AG04449 (cell line): ENCODE data around the gene AMOT.

Experiments
- CTCF ChIA-PET: fragments of 350-600 bp; formaldehyde crosslinking; extraction: SDS; loops from one replicate; lab custom pipeline; 2021; ENCODE audit warnings: antibody characterized with exemption; lab: Yijun Ruan, JAX
- POLR2A ChIA-PET: fragments of 400-600, 350-600 bp; formaldehyde crosslinking; extraction: SDS; loops from one replicate; lab custom pipeline; 2020; ENCODE audit warnings: antibody characterized with exemption, inconsistent platforms; lab: Yijun Ruan, JAX
- DNase-seq: peaks from one replicate; pipeline ENCODE4 v3.0.0-alpha.2; 2010; ENCODE audit warnings: low read depth, low spot score
- H3K4me3 ChIP-seq: 2 replicates; pipeline ENCODE4 v1.5.1; 2011; ENCODE audit warnings: low read depth, mild to moderate bottlenecking, control low read depth, low read length
- CTCF ChIP-seq: IDR thresholded peaks from one replicate; pipeline ENCODE4 v1.5.1; 2011; ENCODE audit warnings: mild to moderate bottlenecking, moderate library complexity, low read length, control low read depth, inconsistent platforms; ENCODE audit not compliant: insufficient read depth; ENCODE audit errors: missing control alignments

Gene AMOT

GRCh38 chrX:112844250-112844649 lies 3.6 kb upstream of the AMOT start:
- DNase-seq = no peak
- ChIA-PET POLR2A (no interaction called here), CTCF (no interaction called here)
- no peak overlapping the region for H3K4me3 ChIP-seq
- no peak for TF ChIP-seq CTCF

GRCh38 chrX:112841820-112842157 lies 1.2 kb upstream of the AMOT start:
- CTCF ChIA-PET = interaction anchor here (1.4 kb wide), 1 partner anchor 10 kb away, joined by 4 read pairs; no protein-coding TSS in a partner anchor
- TF ChIP-seq CTCF = no peak
- POLR2A ChIA-PET = no interaction called here
- peak overlapping the region; percentile 43 for H3K4me3 ChIP-seq
- no peak for DNase-seq

- peak overlapping the region; percentile 68 for H3K4me3 ChIP-seq
- ChIA-PET POLR2A (no interaction called here), CTCF (interaction anchor here (1.4 kb wide), 1 partner anchor 11 kb away, joined by 4 read pairs; no protein-coding TSS in a partner anchor)
- DNase-seq = no peak
- no peak for TF ChIP-seq CTCF
These were observed 636 bp upstream of the AMOT start for GRCh38 chrX:112841114-112841819.

- peak overlapping the region; percentile 68 for H3K4me3 ChIP-seq
- no peak for TF ChIP-seq CTCF
- POLR2A ChIA-PET = no interaction called here
- CTCF ChIA-PET = no interaction called here
- no peak for DNase-seq
These were observed 775 bp downstream of the AMOT start for GRCh38 chrX:112839856-112840255.

GRCh38 chrX:112837531-112837930 lies 3.1 kb downstream of the AMOT start:
- DNase-seq = no peak
- no peak overlapping the region for H3K4me3 ChIP-seq
- ChIA-PET CTCF (no interaction called here), POLR2A (no interaction called here)
- no peak for TF ChIP-seq CTCF

- no peak for DNase-seq
- no peak overlapping the region for H3K4me3 ChIP-seq
- ChIA-PET CTCF (no interaction called here), POLR2A (no interaction called here)
- no peak for TF ChIP-seq CTCF
These were observed 5.6 kb downstream of the AMOT start for GRCh38 chrX:112835019-112835418.
